Loucy (cell line): ENCODE data around the gene PRM3.

Experiments
- EZH2phosphoT487 ChIP-seq: fragments of 200-600 bp; IDR thresholded peaks from 2 replicates; pipeline ENCODE4 v1.6.1; 2018; ENCODE audit warnings: antibody characterized with exemption, mild to moderate bottlenecking, moderate library complexity, borderline replicate concordance
- TF ChIP-seq, protein P1 (sequence below): fragments of 200-600 bp; sonication (generic); conservative IDR thresholded peaks from 2 replicates; pipeline ENCODE4 v1.5.1; 2014; ENCODE audit warnings: mild to moderate bottlenecking, antibody characterized with exemption, low read length

DNA sequence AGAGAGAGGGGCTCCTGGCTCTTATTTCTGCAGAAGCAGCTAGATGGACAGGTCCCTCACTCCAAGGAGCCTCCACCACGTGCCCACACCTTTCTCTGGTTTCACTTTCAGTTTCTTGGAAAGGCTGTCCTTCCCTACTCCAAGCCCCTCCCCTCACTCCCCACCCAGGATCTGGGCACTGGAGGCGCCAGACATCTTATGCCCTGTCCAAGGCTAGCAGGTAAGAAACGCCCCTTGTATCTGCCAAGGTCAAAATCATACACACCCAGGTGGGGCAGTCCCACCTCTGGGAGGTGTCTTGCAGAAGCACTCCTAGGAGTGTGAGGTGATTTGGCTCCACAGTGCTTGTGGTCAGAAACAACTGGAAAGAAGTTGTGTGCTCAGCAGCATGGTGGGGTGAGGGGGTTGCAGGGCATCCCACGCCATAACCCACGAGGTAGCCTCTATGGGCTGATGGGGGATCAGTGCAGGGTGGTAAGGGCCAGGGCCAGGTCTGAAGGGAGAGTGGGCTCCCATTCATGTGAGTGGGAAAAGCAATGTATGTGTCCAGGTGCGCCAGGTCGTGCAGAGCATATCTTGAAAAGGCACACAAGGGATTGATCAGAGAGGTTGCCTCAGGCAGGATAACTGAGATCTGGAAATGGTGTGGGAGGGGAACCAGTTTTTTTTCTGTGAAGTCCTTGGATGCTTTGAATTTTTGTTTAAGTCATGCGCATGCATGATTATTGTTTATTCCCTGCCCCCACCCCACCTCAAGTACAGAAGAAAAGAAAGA, 39.5 kb upstream of the PRM3 start:
- TF ChIP-seq, protein P1, sequence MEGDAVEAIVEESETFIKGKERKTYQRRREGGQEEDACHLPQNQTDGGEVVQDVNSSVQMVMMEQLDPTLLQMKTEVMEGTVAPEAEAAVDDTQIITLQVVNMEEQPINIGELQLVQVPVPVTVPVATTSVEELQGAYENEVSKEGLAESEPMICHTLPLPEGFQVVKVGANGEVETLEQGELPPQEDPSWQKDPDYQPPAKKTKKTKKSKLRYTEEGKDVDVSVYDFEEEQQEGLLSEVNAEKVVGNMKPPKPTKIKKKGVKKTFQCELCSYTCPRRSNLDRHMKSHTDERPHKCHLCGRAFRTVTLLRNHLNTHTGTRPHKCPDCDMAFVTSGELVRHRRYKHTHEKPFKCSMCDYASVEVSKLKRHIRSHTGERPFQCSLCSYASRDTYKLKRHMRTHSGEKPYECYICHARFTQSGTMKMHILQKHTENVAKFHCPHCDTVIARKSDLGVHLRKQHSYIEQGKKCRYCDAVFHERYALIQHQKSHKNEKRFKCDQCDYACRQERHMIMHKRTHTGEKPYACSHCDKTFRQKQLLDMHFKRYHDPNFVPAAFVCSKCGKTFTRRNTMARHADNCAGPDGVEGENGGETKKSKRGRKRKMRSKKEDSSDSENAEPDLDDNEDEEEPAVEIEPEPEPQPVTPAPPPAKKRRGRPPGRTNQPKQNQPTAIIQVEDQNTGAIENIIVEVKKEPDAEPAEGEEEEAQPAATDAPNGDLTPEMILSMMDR, result no peak
- TF ChIP-seq EZH2phosphoT487, result no peak
